ENCODE results near the gene MSANTD3. TPM values are rescaled to one million over a fixed set of nuclear protein-coding genes. Genes with fewer than 3 reads are reported as not detected.

The MSANTD3 gene
- total RNA-seq, 1 experiment from 2014 or later, result 30.2 TPM

GRCh38 chr9:100473276-100474081 is 46.5 kb downstream of the MSANTD3 start (continued):
- TF ChIP-seq STAT6 (CRISPR knock-in tag; conservative IDR thresholded peaks at IDR 0.05; ENCODE audit: low read depth) (0 out of 2 replicates have a peak, but pooled peaks have one; percentile 65), JUN (CRISPR knock-in tag; IDR thresholded peaks at IDR 0.05) (peak; percentile 56; the same call in 1 of the 2 replicates), ZNF317 (CRISPR knock-in tag; IDR thresholded peaks at IDR 0.05; ENCODE audit: borderline replicate concordance, low read depth) (peak; percentile 11; the same call in 1 of the 2 replicates), ATF6 (CRISPR knock-in tag; IDR thresholded peaks at IDR 0.05) (no peak)

GRCh38 chr9:100474082-100474923 is 47.4 kb downstream of the MSANTD3 start:
- Mint-ChIP-seq H3K4me3 (peak overlapping the region; percentile 96), H3K4me1 (peaks cover 37% of the 10 kb centered on the region), H3K27me3 (ENCODE audit: low read depth) (no peaks in the 10 kb centered on the region), H3K36me3 (peaks cover 4% of the 10 kb centered on the region; the same call in 1 of the 2 replicates), H3K9me3 (peaks cover under 1% of the 10 kb centered on the region; the same call in 1 of the 2 replicates), H3K27ac (peak overlapping the region; percentile 86)
- ChIA-PET CTCF (no interaction called here), POLR2A (no interaction called here)
- TF ChIP-seq TEAD4 (CRISPR knock-in tag; IDR thresholded peaks at IDR 0.05) (no peak), HMGA2 (CRISPR knock-in tag; IDR thresholded peaks at IDR 0.05) (no peak), TP53 (CRISPR knock-in tag; IDR thresholded peaks at IDR 0.05) (no peak), AFF4 (CRISPR knock-in tag; IDR thresholded peaks at IDR 0.05; ENCODE audit: borderline replicate concordance) (no peak), PRRX2 (CRISPR knock-in tag; IDR thresholded peaks at IDR 0.05) (no peak), NR1H2 (CRISPR knock-in tag; IDR thresholded peaks at IDR 0.05) (no peak), ZNF281 (CRISPR knock-in tag; IDR thresholded peaks at IDR 0.05) (no peak), ZNF396 (CRISPR knock-in tag; IDR thresholded peaks at IDR 0.05; ENCODE audit: borderline replicate concordance) (no peak)
- DNase-seq (ENCODE audit: low spot score) (peak; percentile 40), ATAC-seq (peak; percentile 7)
